ENCODE measurements around the gene DCUN1D1. TPM values are rescaled to one million over a fixed set of nuclear protein-coding genes. Genes with fewer than 3 reads are reported as not detected.

Gene DCUN1D1
- total RNA-seq: 10 to 100 TPM; 15.5 to 25.0 (median 17.1) TPM
- polyA plus RNA-seq: 1 to 10 TPM; 2.8 to 6.2 TPM

- peak within 1 kb of the TSS; percentile 74 to 94 (median 84) for H3K4me3 ChIP-seq
- TF ChIP-seq, protein P1, sequence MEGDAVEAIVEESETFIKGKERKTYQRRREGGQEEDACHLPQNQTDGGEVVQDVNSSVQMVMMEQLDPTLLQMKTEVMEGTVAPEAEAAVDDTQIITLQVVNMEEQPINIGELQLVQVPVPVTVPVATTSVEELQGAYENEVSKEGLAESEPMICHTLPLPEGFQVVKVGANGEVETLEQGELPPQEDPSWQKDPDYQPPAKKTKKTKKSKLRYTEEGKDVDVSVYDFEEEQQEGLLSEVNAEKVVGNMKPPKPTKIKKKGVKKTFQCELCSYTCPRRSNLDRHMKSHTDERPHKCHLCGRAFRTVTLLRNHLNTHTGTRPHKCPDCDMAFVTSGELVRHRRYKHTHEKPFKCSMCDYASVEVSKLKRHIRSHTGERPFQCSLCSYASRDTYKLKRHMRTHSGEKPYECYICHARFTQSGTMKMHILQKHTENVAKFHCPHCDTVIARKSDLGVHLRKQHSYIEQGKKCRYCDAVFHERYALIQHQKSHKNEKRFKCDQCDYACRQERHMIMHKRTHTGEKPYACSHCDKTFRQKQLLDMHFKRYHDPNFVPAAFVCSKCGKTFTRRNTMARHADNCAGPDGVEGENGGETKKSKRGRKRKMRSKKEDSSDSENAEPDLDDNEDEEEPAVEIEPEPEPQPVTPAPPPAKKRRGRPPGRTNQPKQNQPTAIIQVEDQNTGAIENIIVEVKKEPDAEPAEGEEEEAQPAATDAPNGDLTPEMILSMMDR (IDR thresholded peaks at IDR 0.05): no peak
- peak; percentile 95 to 97 (median 96) for ATAC-seq
- peaks cover 0 to 10% (median 8%) of the 10 kb centered on the region in 3 donors for H3K4me1 ChIP-seq
- no peaks in the 10 kb centered on the region for H3K9me3 ChIP-seq
- H3K36me3 ChIP-seq: no peaks in the 10 kb centered on the region
- WGBS, 2 donors: 1% methylated on average over 48 to 105 of the region's 106 CpGs
- intact Hi-C loops (cut with DNase I): no loop called here
- DNase-seq: peak; percentile 90 to 97 (median 92)
- no peak for FAIRE-seq
- no peaks in the 10 kb centered on the region for H3K27me3 ChIP-seq
- H3K27ac ChIP-seq: peak within 1 kb of the TSS; percentile 40 to 83 (median 62)
Observed at GRCh38 chr3:182980204-182981037, at the start of gene DCUN1D1. Gene DCUN1D1 (minus strand): TSS chr3:182980538. CDS start chr3:182980489, 49 bp downstream.

- no peak overlapping the region for H3K27ac ChIP-seq
- no peak for ATAC-seq
- intact Hi-C loops (cut with DNase I): no loop called here
- no peaks in the 10 kb centered on the region for H3K9me3 ChIP-seq
- DNase-seq: no peak
- H3K36me3 ChIP-seq: peaks cover 0 to 42% (median 4%) of the 10 kb centered on the region in 3 donors
- WGBS, 2 donors: 97 to 98% methylated on average over 3 of the region's 3 CpGs
- FAIRE-seq: no peak
- TF ChIP-seq, protein P1 (IDR thresholded peaks at IDR 0.05): no peak
- H3K4me3 ChIP-seq: no peak overlapping the region
- peaks cover 2 to 4% (median 4%) of the 10 kb centered on the region in 3 donors for H3K4me1 ChIP-seq
- H3K27me3 ChIP-seq: no peaks in the 10 kb centered on the region
Observed at GRCh38 chr3:183028416-183028815, 48.1 kb upstream of the DCUN1D1 start.

DNA sequence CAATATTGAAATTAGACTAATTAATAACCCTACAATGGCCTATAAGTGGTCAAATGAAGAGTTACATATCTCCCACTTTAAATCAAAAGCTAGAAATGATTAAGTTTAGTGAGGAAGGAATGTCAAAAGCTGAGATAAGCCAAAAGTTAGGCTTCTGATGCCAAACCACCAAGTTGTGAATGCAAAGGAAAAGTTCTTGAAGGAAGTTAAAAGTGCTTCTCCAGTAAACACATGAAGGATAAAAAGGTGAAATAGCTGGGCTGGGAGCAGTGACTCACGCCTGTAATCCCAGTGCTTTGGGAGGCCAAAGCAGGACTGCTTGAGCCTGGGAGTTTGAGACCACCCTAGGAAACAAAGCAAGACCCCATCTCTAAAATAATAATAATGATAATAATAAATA lies 46.9 kb upstream of the DCUN1D1 start:
- intact Hi-C loops (cut with DNase I): no loop called here
- FAIRE-seq (no peak), ATAC-seq (no peak), DNase-seq (no peak)
- Histone ChIP-seq H3K9me3 (no peaks in the 10 kb centered on the region), H3K36me3 (peaks cover 0 to 39% (median 7%) of the 10 kb centered on the region in 3 donors), H3K4me1 (peaks cover 8 to 13% (median 9%) of the 10 kb centered on the region in 3 donors), H3K27ac (no peak overlapping the region), H3K4me3 (no peak overlapping the region), H3K27me3 (no peaks in the 10 kb centered on the region)
- TF ChIP-seq, protein P1 (IDR thresholded peaks at IDR 0.05): no peak
- WGBS, 2 donors: 100% methylated on average over 1 of the region's 1 CpG

- H3K4me1 ChIP-seq: peaks cover 8 to 13% (median 9%) of the 10 kb centered on the region in 3 donors
- ATAC-seq (peak; percentile 49 to 76 (median 59)), FAIRE-seq (no peak), DNase-seq (no peak)
- TF ChIP-seq, protein P1 (IDR thresholded peaks at IDR 0.05): no peak
- no peak overlapping the region for H3K27ac ChIP-seq
- WGBS, 2 donors: 31 to 32% methylated on average over 3 of the region's 3 CpGs
- H3K27me3 ChIP-seq: no peaks in the 10 kb centered on the region
- H3K9me3 ChIP-seq: no peaks in the 10 kb centered on the region
- no peak overlapping the region for H3K4me3 ChIP-seq
- H3K36me3 ChIP-seq: peaks cover 3 to 53% (median 12%) of the 10 kb centered on the region in 3 donors
- intact Hi-C loops (cut with DNase I): no loop called here
Observed at GRCh38 chr3:183022936-183023516, 42.7 kb upstream of the DCUN1D1 start.
